GM10847 (cell line): Measurements from ENCODE around the gene SORCS2.

Source experiments
- POLR2A ChIP-seq: IDR thresholded peaks from 2 replicates; pipeline ENCODE4 v1.6.1; 2011; ENCODE audit not compliant: insufficient read length; ENCODE audit errors: extremely low read depth

Gene SORCS2

GRCh38 chr4:7638984-7639789, 446.8 kb downstream of the SORCS2 start:
- no peak for TF ChIP-seq POLR2A

GRCh38 chr4:7640136-7640535, 447.8 kb downstream of the SORCS2 start:
- no peak for TF ChIP-seq POLR2A

- no peak for TF ChIP-seq POLR2A
These were observed 449.4 kb downstream of the SORCS2 start for GRCh38 chr4:7641712-7642111.

GRCh38 chr4:7642741-7643458, 450.6 kb downstream of the SORCS2 start:
- TF ChIP-seq POLR2A = no peak

GRCh38 chr4:7645158-7645557, 452.8 kb downstream of the SORCS2 start:
- TF ChIP-seq POLR2A = no peak

- no peak for TF ChIP-seq POLR2A
These were observed 453.6 kb downstream of the SORCS2 start for GRCh38 chr4:7645956-7646355.

- TF ChIP-seq POLR2A = no peak
These were observed 454.2 kb downstream of the SORCS2 start for GRCh38 chr4:7646384-7647061.

- TF ChIP-seq POLR2A = no peak
These were observed 454.8 kb downstream of the SORCS2 start for GRCh38 chr4:7647186-7647585.

- no peak for TF ChIP-seq POLR2A
These were observed 455.5 kb downstream of the SORCS2 start for GRCh38 chr4:7647600-7648543.

- TF ChIP-seq POLR2A = no peak
These were observed 456.4 kb downstream of the SORCS2 start for GRCh38 chr4:7648544-7649395.

- TF ChIP-seq POLR2A = no peak
These were observed 457.0 kb downstream of the SORCS2 start for GRCh38 chr4:7649411-7649740.

GRCh38 chr4:7649741-7650531, 457.6 kb downstream of the SORCS2 start:
- TF ChIP-seq POLR2A = no peak
